ENCODE measurements around the gene FOXR2.

The FOXR2 gene, protein sequence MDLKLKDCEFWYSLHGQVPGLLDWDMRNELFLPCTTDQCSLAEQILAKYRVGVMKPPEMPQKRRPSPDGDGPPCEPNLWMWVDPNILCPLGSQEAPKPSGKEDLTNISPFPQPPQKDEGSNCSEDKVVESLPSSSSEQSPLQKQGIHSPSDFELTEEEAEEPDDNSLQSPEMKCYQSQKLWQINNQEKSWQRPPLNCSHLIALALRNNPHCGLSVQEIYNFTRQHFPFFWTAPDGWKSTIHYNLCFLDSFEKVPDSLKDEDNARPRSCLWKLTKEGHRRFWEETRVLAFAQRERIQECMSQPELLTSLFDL

DNA sequence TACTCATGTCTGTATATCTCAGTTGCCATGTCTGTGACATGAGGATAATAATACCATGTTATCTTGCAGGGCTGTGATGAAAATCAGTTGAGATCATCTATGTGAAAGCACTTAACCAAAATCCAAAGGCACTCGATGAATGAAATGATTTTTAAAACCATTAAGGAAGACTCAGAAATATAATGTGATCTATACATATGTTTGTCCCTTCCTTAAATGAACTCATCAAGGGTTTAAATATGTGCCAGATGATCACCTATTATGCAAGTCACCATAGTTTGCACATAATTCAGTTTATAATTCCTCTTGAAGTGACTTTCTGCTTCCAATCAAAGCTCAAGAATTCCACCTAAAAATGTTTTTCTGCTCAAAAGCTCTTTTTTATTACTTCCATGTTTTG, at the start of gene FOXR2:
Gene FOXR2 (plus strand): TSS at position 301 of the 400 bp plus-strand sequence. CDS start 312 bp downstream, outside the sequence.
- no peak for DNase-seq (ENCODE audit: extremely low read depth in 1 of 2, low read depth in 1 of 2)

GRCh38 chrX:55579115-55579514, 44.1 kb upstream of the FOXR2 start:
- DNase-seq (ENCODE audit: extremely low read depth in 1 of 2, low read depth in 1 of 2), result no peak

DNA sequence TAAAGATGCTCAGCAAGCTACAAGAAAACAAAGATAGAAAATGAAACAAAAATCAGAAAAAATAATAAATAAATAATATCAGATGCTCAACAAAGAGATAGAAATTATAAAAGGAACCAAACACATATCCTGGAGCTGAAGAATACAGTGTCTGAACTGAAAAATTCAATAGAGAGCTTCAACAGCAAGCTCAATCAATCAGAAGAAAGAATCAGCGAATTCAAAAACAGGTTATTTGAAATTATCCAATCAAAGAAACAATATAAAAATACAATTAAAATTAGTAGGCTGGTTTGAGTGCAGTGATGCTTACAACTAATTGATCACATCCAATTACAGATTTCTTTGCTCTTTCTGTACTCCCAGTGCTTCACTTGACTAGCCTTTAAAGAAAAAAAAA, 40.8 kb upstream of the FOXR2 start:
- no peak for DNase-seq (ENCODE audit: extremely low read depth in 1 of 2, low read depth in 1 of 2)

DNA sequence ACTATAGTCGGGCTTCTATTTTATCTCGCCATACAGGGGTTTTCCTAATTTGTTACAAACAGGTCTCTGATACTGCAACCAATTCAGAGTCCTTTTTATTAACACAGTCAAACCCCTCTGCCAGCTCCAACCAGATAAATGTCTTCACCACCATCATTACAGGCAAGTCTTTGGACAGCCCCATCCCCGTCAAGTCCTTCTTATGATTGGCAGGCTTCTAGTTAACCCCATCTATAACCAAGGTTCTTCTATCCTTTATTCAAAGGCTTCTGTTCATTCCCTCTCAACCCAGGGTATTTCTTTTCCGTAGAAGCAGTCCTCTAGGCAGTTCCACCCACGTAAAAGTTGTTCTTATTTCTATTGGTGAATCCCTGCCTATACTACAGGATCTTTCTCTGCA, 29.9 kb upstream of the FOXR2 start:
- DNase-seq (ENCODE audit: extremely low read depth in 1 of 2, low read depth in 1 of 2), result no peak

GRCh38 chrX:55593756-55594257, 29.4 kb upstream of the FOXR2 start:
- DNase-seq (ENCODE audit: extremely low read depth in 1 of 2, low read depth in 1 of 2), result no peak

DNA sequence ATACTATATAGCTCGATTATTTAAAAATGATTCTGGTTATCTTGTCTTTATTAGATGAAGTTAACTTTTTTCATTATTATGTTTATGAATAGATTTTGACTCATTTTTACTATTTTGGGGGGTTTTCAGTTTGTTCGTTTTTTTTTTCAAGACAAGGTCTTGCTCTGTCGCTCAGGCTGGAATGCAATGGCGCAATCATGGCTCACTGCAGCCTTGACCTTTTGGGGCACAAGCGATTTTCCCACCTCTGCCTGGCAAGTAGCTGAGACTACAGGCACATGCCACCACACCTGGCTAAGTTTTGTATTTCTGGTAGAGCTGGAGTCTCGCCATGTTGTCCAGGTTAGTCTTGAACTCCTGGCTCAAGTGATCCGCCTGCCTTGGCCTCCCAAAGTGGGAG, 24.9 kb upstream of the FOXR2 start:
- no peak for DNase-seq (ENCODE audit: extremely low read depth in 1 of 2, low read depth in 1 of 2)

- DNase-seq (ENCODE audit: extremely low read depth in 1 of 2, low read depth in 1 of 2), result no peak
Observed at GRCh38 chrX:55619547-55619946, 3.7 kb upstream of the FOXR2 start.

- no peak for DNase-seq (ENCODE audit: extremely low read depth in 1 of 2, low read depth in 1 of 2)
Observed at GRCh38 chrX:55624403-55624802, 1.2 kb downstream of the FOXR2 start.

DNA sequence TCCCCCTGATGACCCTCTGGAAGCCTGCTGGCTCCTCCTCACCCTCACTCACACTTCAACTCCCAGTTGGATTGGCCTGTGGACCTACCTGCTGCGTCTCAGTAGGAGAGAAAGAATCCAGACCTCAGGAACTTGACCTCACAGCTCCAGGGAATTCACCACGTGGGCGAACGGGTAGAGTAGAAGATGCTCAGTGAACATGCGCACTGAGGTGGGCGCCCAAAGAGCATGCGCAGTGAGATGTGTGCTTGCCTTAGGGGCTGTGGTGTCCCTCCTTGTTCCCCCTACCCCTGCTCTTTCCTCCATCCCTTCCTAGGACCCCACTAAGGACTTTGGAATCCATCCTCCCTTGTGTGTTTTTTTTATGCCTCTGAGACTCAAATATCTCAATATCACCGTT, 12.9 kb downstream of the FOXR2 start:
- DNase-seq (ENCODE audit: extremely low read depth in 1 of 2, low read depth in 1 of 2), result no peak

DNA sequence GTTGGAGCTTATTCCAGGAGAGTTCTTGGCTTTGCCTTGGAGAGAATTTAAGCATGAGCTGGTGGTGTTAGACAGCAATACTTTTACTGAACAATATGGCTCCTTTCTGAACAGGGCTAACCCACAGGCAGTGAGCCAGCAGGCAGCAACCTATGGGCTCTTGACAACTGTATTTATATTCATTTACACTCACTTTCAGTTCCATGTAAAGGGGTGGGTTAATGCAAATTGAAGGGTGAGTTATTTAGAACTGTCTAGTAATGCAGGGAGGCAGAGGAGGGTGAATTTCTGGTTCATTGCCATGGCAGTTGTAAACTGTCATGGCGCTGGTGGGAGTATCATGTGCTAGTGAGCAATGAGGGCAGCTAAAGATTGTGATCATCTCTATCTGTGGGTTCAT, 15.7 kb downstream of the FOXR2 start:
- DNase-seq (ENCODE audit: extremely low read depth in 1 of 2, low read depth in 1 of 2), result no peak

- DNase-seq (ENCODE audit: extremely low read depth in 1 of 2, low read depth in 1 of 2), result no peak
Observed at GRCh38 chrX:55640854-55641253, 17.7 kb downstream of the FOXR2 start.

DNA sequence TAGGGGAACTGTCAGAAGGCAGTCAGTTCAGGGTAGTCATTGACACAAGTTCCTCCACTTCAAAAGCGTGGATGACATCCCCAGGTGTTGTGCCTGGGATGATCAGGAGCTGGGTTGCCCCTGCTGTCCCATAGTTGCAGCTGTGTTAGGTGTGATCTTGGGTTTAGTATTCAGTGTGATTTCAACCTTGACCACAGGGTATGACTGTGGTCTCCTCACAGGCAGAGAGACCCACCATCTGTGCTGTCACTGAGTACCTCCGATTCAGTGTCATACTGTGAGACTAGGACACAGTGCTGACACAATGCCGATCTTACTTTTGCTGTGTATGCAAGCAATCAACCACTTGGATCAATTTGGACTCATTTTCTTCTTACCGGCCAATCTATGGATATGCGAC, 25.2 kb downstream of the FOXR2 start:
- no peak for DNase-seq (ENCODE audit: extremely low read depth in 1 of 2, low read depth in 1 of 2)

DNA sequence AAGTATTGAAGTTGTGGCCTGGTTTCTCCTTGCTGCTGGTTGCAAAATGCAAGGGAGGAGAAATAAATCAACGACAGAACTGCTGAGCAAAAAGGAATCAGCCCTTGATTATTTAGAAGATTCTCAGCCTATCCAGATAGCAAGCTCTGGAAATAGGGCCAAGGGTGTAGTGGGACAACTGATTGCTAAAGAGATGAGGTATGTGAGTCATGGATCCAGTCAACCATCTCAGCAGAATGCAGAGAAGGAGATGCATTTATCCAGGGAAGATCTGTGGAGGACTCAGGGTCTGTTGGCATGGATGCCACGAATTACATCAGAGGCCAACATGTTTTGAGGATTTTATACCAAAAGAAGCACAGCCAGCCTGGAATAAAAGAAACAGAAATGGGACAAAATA, 36.7 kb downstream of the FOXR2 start:
- no peak for DNase-seq (ENCODE audit: extremely low read depth in 1 of 2, low read depth in 1 of 2)

DNA sequence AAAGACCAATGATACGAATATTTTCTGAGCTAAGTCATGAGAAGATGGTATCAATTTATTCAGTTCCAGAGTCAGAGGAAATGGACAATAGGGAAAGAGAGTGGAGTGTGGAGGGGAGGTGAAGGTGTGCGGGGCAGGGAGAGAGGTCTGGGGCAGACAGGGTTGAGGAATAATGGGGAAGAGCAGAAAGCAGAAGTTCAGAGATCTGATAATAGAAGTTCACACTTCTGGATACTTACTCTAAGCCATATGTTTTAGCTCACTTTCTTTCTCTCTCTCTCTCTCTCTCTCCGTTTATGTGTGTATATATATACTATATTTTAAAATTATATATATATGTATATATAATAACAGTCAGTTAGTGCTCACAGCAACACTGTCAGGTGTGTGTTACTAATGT, 40.4 kb downstream of the FOXR2 start:
- no peak for DNase-seq (ENCODE audit: extremely low read depth in 1 of 2, low read depth in 1 of 2)

- DNase-seq (ENCODE audit: extremely low read depth in 1 of 2, low read depth in 1 of 2), result no peak
Observed at GRCh38 chrX:55668084-55668483, 44.9 kb downstream of the FOXR2 start.

All from activated CD8-positive, alpha-beta memory T cell treated with anti-CD3 and anti-CD28 coated beads for 1 hour (primary cell).